GM18511 (cell line): ENCODE data around the gene NUP37.

ENCODE experiments used
- ATAC-seq: cut with Tn5 transposase; IDR thresholded peaks from one replicate; pipeline ENCODE4 v1.9.1; 2021; ENCODE audit warnings: mild to moderate bottlenecking, moderate library complexity; ENCODE audit not compliant: unreplicated experiment

NUP37 gene

DNA sequence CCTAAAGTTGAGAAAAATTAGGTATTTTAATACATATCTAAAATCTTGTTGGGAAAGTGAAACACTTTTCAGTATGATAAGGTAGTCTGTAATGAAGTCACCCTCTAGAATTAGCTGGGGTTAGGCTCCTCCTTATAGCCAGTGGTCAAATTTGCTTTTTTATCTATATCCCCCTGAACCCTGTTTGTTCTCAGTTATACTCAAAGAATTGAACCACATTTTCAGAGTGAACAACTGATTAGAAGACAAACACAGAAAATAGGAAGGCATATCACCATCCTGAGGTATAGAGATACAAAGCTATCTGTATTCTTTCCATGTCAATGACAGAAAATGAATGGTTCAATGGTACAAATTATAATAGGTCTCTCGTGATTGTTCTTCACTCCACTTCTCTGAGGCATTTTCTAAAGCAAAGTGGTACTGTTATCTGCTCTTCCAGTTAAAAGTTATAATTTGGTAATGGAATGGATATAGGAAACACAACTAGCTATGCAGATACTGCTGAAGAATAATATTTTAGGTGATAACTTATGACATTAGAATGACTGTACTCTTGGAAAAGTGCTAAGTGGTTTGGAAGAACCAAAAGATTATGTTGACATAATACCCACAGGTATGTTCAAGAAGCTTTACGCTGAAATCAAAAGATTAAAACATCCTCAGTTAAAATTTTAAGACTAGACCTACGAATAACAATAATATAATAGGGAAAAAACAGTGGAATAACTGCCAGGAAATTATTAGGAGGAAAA, 85.7 kb downstream of the NUP37 start:
- no peak for ATAC-seq

DNA sequence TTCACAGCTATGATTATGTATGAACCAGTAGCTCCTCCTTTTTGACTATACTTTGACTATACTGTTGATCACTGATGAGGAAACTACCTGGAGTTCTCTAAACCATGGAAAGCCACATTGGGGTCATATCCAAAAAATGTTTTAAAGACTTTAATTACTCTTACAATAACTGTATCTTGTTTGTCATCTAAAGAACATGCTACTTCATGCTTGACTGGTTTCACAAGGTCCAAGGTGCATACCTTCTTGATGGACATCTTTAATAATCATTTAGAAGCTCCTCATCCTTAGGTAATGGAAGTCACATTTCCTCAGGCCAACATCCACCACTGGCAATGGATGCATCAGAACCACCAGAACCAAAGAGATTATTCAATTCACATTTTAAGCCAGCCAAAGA, 88.1 kb downstream of the NUP37 start:
- ATAC-seq: no peak

DNA sequence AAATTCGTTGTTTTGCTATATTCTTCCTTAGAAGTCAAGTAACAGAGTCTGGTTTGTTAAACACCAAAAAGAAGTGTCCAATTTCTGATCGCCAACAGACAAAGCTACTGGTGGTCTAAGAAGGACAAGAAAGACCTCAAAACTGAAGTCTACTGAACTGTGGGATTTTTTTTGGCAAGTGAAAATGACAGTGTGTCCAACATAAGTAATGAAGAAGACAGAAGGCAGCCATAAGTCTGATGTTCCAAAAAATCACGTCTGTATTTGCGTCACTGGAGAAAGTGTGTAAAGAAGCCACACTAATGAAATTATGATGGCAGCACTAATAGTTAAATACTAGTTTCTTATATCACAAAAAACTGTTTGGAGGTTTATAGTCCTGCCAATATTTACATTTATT, 90.8 kb downstream of the NUP37 start:
- ATAC-seq: no peak

DNA sequence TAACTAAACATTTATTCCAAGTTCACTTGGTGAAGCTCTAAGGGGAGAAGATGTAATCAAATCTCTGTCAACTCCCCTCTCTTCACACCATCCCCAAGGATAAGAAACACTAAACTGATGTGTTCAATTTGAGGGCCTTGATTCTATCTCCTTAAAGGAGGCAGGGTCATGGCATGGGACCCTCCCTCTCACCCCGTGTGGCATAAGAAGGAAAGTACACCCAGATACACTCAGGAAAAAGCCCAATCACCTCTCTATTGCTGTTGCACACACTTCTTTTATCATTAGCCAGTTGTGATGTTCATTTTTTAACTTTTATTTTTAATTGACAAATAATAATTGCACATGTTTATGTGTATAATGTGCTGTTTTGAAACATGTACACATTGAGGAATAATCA, 93.2 kb downstream of the NUP37 start:
- ATAC-seq: no peak

DNA sequence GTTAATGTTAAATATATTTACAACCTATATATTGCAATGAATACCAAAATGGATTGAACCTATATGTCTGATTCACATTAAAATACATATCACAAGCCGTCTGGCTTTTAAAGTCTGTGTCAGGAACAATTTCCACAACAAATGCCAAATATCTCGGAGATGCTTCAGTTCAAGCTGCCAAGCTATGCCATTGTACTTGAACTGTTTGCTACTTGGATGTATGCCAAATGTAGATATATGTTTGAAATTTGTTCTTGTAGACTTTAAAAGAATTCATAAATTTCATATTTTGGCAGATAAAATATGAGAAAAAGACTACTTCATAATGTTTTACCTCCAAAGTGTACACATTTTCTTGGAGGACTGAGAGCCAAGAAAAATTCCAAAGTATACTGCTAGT, 95.1 kb downstream of the NUP37 start:
- no peak for ATAC-seq

DNA sequence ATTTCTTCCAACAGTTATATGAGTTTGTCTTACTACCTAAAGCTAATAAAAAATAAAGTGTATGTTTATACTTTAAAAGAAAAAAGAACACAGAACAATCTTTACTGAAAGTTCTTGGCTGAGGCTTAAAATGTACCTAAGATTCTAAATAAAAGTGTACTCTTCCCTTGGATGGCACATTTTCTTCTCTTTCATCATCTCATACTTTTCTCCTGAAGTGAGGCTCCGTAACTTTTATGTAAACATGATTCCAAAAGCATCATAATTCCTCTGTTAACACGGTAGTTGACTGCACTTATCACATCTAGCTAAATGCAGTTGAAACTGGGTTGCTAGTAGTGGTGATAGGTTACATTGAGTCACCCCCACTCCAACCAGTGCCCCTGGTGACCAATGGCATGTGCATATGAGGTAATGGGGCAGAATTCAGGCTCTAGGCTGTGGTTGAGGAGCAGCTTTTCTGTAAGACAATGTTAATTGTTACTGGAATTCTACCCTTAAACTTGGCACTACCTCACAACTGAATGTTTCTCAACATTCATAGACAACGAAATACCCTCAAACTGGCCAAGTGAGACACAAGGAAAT, 96.5 kb downstream of the NUP37 start:
- ATAC-seq: no peak
